ENCODE results near the gene DPYSL5.
"Not testable (repeated sequence)": the region's sequence is repeated elsewhere in the genome, so short reads cannot be mapped to it uniquely, and the experiment has no call there.

The DPYSL5 gene

GRCh38 chr2:26903676-26904075 is 55.7 kb downstream of the DPYSL5 start:
- DNase-seq = no peak

GRCh38 chr2:26904839-26905238 is 56.9 kb downstream of the DPYSL5 start:
- DNase-seq = no peak

- DNase-seq = no peak
Measured at GRCh38 chr2:26905341-26906198, 57.6 kb downstream of the DPYSL5 start.

- DNase-seq = no peak
Measured at GRCh38 chr2:26907416-26907815, 59.5 kb downstream of the DPYSL5 start.

- no peak for DNase-seq
Measured at GRCh38 chr2:26910176-26910575, 62.2 kb downstream of the DPYSL5 start.

- peak; percentile 81 for DNase-seq
Measured at GRCh38 chr2:26911911-26912861, 64.3 kb downstream of the DPYSL5 start.

- no peak for DNase-seq
Measured at GRCh38 chr2:26913606-26913998, 65.7 kb downstream of the DPYSL5 start.

- no peak for DNase-seq
Measured at GRCh38 chr2:26913999-26914658, 66.2 kb downstream of the DPYSL5 start.

- DNase-seq = no peak
Measured at GRCh38 chr2:26914659-26915310, 66.9 kb downstream of the DPYSL5 start.

GRCh38 chr2:26915316-26915715 is 67.4 kb downstream of the DPYSL5 start:
- DNase-seq = no peak

- DNase-seq = no peak
Measured at GRCh38 chr2:26916128-26916692, 68.3 kb downstream of the DPYSL5 start.

- DNase-seq = no peak
Measured at GRCh38 chr2:26917135-26917836, 69.4 kb downstream of the DPYSL5 start.

GRCh38 chr2:26921323-26921722 is 73.4 kb downstream of the DPYSL5 start:
- no peak for DNase-seq

GRCh38 chr2:26922405-26923188 is 74.7 kb downstream of the DPYSL5 start:
- peak; percentile 34 for DNase-seq

GRCh38 chr2:26923189-26923466 is 75.2 kb downstream of the DPYSL5 start:
- not testable (repeated sequence) for DNase-seq

GRCh38 chr2:26924731-26925099 is 76.8 kb downstream of the DPYSL5 start:
- DNase-seq = no peak

GRCh38 chr2:26925100-26925791 is 77.3 kb downstream of the DPYSL5 start:
- DNase-seq = no peak

- DNase-seq = no peak
Measured at GRCh38 chr2:26927221-26927620, 79.3 kb downstream of the DPYSL5 start.

GRCh38 chr2:26932974-26933373 is 85.0 kb downstream of the DPYSL5 start:
- DNase-seq = no peak

Data from NCI-H2107 (cell line).